ENCODE measurements around the gene SLF1. TPM values are rescaled to one million over a fixed set of nuclear protein-coding genes. Genes with fewer than 3 reads are reported as not detected.

Gene SLF1
- total and polyA plus RNA-seq, 2 of the 8 experiments (the other 6 are each of a cell fraction or from before 2014, with no cell fraction given), result 4.8 to 15.7 TPM

DNA sequence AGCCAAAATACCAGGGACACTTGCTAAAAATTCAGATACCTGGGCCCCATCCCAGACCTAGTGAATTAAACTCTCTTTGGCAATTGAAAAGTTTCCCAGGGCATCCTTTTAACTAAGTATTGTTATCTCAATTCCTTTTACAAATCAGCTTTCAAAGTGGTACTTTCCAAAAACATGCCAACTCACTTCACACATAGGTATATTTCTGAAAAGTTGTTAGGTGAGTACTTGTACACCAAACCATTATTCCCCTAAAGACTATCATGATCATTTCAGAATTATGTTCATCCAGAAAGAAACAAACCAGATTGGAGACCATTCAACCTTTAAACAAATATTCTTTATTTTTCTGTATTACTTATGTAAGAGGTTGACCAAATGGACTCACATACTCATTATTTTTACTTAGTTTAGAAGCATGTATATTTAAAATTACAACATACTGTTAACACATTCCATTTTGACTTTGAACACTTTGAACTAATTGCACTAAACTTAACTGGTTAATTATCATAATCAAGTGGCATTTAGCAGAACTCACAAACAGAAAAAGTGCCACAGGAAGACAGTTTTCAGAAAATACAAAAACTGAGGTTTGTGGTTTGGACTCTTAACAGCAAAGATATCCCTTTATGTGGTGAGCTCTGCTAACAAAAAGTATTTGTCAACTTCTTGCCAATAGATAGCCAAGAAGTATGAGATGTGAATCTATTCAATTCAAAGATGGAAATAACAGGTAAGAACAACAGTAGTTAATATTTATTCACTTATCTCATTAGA is 40.8 kb upstream of the SLF1 start:
- no peak for DNase-seq (ENCODE audit: low read depth in 1 of 2, low spot score in 2 of 2)
- H4K91ac ChIP-seq (replicated peaks; ENCODE audit: insufficient read length, low read length), result no peak overlapping the region
- H2BK120ac ChIP-seq (replicated peaks; ENCODE audit: low read depth, low read length), result no peak overlapping the region
- no peak overlapping the region for H4K5ac ChIP-seq (ENCODE audit: insufficient read length, low read depth, low read length)
- no peaks in the 10 kb centered on the region for H3K79me1 ChIP-seq (ENCODE audit: low read depth, low read length)
- H3K4me1 ChIP-seq (replicated peaks in 1 of 4; ENCODE audit: control insufficient read depth in 3 of 4, insufficient read depth in 4 of 4, low read length in 3 of 4), result no peaks in the 10 kb centered on the region
- CTCF ChIA-PET (ENCODE audit: partially characterized antibody), result no interaction called here
- no peak overlapping the region for H2BK20ac ChIP-seq (ENCODE audit: low read length)
- FAIRE-seq, result no peak
- no peak overlapping the region for H3K9ac ChIP-seq (replicated peaks in 1 of 4; ENCODE audit: extremely low read depth in 1 of 4, low read depth in 3 of 4, low read length in 3 of 4)
- no peak overlapping the region for H2AFZ ChIP-seq (ENCODE audit: low read length)
- H3K4me2 ChIP-seq (ENCODE audit: insufficient read depth in 1 of 2, low read depth in 2 of 2, low read length in 2 of 2), result no peak overlapping the region
- H3K79me2 ChIP-seq (ENCODE audit: control insufficient read depth in 1 of 2, insufficient read depth in 2 of 2, low read length in 2 of 2), result no peaks in the 10 kb centered on the region
- H3K27ac ChIP-seq (ENCODE audit: low read depth, low read length), result no peak overlapping the region
- no peak overlapping the region for H4K8ac ChIP-seq (ENCODE audit: extremely low read depth, insufficient read depth, low read length)
- POLR2A ChIA-PET (ENCODE audit: partially characterized antibody), result interaction anchor here (0.7 kb wide), 1 partner anchor 12 kb away, joined by 3 read pairs; no protein-coding TSS in a partner anchor
- H2AK5ac ChIP-seq (ENCODE audit: low read depth, low read length), result no peak overlapping the region
- H3K14ac ChIP-seq (ENCODE audit: insufficient read length), result no peak overlapping the region
- no peak overlapping the region for H3K4me3 ChIP-seq (ENCODE audit: extremely low read depth in 1 of 4, insufficient read depth in 2 of 4, low read depth in 3 of 4, low read length in 4 of 4)
- H2BK15ac ChIP-seq (ENCODE audit: low read length), result no peak overlapping the region
- no peak overlapping the region for H3K23ac ChIP-seq (ENCODE audit: insufficient read length)
- H4K20me1 ChIP-seq (replicated peaks in 1 of 2; ENCODE audit: control insufficient read depth in 1 of 2, insufficient read depth in 2 of 2, low read length in 2 of 2), result no peaks in the 10 kb centered on the region
- no peak overlapping the region for H3K18ac ChIP-seq (ENCODE audit: extremely low read depth, low read length)
- H3K4ac ChIP-seq (replicated peaks; ENCODE audit: insufficient read length, low read depth, low read length), result no peak overlapping the region
- H2BK12ac ChIP-seq (ENCODE audit: low read depth, low read length), result no peak overlapping the region
- no peak overlapping the region for H2BK5ac ChIP-seq (ENCODE audit: low read depth, low read length)
- H3K9me3 ChIP-seq (ENCODE audit: insufficient read depth in 2 of 2, low read depth in 1 of 2, low read length in 1 of 2), result no peaks in the 10 kb centered on the region
- no peaks in the 10 kb centered on the region for H3K27me3 ChIP-seq (replicated peaks in 1 of 4; ENCODE audit: control insufficient read depth in 3 of 4, extremely low read depth in 1 of 4, insufficient read depth in 3 of 4, low read length in 3 of 4)
- no peaks in the 10 kb centered on the region for H3K23me2 ChIP-seq (ENCODE audit: low read depth, low read length)
- H3K36me3 ChIP-seq (ENCODE audit: control insufficient read depth in 2 of 4, insufficient read depth in 4 of 4, low read length in 3 of 4), result no peaks in the 10 kb centered on the region
- no peak overlapping the region for H3K56ac ChIP-seq (replicated peaks; ENCODE audit: insufficient read length, low read depth, low read length)
- TF ChIP-seq ASH2L (IDR thresholded peaks at IDR 0.05; ENCODE audit: low read length), result no peak
- TF ChIP-seq CHD1 (IDR thresholded peaks at IDR 0.05; ENCODE audit: low read depth, low read length), result no peak
- TF ChIP-seq GABPA (IDR thresholded peaks at IDR 0.05; ENCODE audit: borderline replicate concordance, insufficient read depth, low read length), result no peak
- no peak for TF ChIP-seq NANOG (IDR thresholded peaks at IDR 0.05; ENCODE audit: insufficient read depth, low read depth, low read length, poor library complexity, severe bottlenecking)
- no peak for TF ChIP-seq GTF2F1 (IDR thresholded peaks at IDR 0.05; ENCODE audit: borderline replicate concordance, low read depth, low read length)
- TF ChIP-seq RAD21 (IDR thresholded peaks at IDR 0.05 in 1 of 2, conservative IDR thresholded peaks at IDR 0.05 in 1 of 2; ENCODE audit: low read depth in 2 of 2, low read length in 2 of 2), result no peak
- TF ChIP-seq SIN3A (conservative IDR thresholded peaks at IDR 0.05 in 1 of 2, IDR thresholded peaks at IDR 0.05 in 1 of 2; ENCODE audit: low read depth in 1 of 2, low read length in 2 of 2), result no peak
- no peak for TF ChIP-seq CHD2 (IDR thresholded peaks at IDR 0.05; ENCODE audit: low read length)
- TF ChIP-seq KDM4A (IDR thresholded peaks at IDR 0.05; ENCODE audit: low read depth, low read length, severe bottlenecking), result no peak
- TF ChIP-seq SIRT6 (IDR thresholded peaks at IDR 0.05; ENCODE audit: low read length), result no peak
- TF ChIP-seq CBX8 (IDR thresholded peaks at IDR 0.05; ENCODE audit: borderline replicate concordance, low read depth, low read length), result no peak
- TF ChIP-seq KDM5A (IDR thresholded peaks at IDR 0.05; ENCODE audit: low read length), result no peak
